Measurements from ENCODE around the gene COA5.

DNA sequence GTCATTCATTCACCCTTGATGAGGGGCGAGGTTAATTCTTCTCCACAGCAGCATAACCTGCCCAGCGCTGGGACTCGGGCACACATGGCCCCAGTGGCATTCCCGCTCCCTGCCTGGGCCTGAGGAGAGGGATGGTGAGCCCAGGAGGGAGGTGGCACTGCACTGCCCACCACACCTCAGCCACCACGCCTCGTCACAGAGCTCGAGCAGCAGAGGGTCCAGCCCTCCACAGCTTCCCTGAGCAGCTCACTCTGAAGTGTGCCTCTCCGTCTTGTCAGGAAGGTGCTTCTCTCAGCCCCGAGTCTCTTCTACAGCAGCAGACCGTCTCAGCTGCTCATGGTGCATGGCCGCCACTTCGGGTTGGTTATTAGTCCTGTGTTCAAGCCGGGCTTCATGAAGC is 34.9 kb downstream of the COA5 start:
- no peak for TF ChIP-seq EZH2phosphoT487 (conservative IDR thresholded peaks at IDR 0.05; ENCODE audit: low read length)
- TF ChIP-seq, protein P1, sequence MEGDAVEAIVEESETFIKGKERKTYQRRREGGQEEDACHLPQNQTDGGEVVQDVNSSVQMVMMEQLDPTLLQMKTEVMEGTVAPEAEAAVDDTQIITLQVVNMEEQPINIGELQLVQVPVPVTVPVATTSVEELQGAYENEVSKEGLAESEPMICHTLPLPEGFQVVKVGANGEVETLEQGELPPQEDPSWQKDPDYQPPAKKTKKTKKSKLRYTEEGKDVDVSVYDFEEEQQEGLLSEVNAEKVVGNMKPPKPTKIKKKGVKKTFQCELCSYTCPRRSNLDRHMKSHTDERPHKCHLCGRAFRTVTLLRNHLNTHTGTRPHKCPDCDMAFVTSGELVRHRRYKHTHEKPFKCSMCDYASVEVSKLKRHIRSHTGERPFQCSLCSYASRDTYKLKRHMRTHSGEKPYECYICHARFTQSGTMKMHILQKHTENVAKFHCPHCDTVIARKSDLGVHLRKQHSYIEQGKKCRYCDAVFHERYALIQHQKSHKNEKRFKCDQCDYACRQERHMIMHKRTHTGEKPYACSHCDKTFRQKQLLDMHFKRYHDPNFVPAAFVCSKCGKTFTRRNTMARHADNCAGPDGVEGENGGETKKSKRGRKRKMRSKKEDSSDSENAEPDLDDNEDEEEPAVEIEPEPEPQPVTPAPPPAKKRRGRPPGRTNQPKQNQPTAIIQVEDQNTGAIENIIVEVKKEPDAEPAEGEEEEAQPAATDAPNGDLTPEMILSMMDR (IDR thresholded peaks at IDR 0.05; ENCODE audit: insufficient read depth, low read length, poor library complexity, severe bottlenecking), result no peak

Data from SU-DHL-6 (cell line).